NAMALWA (cell line): ENCODE data around the gene ISM1.
"Not testable (repeated sequence)": the region's sequence is repeated elsewhere in the genome, so short reads cannot be mapped to it uniquely, and the experiment has no call there.

Experiments used
- DNase-seq: peaks from one replicate; pipeline ENCODE4 v3.0.0-alpha.2; 2015; ENCODE audit warnings: low spot score

Gene ISM1

DNA sequence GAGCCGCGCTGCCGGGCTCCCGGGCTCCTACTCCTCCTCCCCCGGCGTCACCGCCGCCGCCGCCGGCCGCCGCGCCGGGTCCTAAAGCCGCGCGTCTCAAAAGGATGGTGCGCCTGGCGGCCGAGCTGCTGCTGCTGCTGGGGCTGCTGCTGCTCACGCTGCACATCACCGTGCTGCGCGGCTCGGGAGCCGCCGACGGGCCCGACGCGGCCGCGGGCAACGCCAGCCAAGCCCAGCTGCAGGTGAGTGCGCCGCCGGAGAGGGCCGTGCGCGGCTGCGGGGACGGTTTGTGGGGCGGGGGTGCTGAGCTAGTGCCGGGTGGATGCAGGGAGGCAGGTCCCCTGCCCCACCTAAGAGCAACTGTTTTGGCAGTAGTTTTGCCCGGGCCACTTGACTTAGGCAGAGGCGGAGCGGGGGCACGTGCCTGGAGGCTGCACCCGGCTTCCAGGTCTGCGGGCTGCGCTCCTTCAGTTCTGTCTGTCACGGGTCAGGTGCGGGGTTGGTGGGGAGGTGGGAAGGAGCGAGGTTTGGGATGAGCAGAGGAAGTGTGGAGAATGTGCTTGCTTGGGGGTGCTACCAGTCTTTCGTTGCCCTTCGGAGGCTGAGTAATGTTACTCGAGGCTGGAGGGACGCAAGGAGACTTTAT is 722 bp downstream of the ISM1 start:
- DNase-seq, result no peak

DNA sequence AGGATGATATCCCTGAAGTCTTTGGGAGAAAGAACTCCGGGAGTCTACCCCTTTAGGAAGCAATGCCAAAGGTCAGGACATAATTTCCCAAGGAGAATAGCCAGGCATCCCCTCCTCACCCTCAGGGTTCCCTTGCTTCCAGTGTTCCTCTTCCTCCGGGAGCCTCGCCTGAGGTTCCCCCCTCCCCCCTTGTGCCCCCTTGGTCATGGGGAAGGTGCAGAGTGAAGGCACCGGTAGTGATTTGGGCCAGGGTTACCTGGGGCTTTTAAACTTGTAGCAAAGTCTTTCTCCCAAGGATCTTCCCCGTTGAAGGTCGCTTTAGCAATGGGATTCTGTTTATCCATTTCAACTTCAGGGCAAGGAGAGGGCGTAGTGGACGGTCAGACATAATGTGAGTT is 1.2 kb downstream of the ISM1 start:
- DNase-seq, result no peak

DNA sequence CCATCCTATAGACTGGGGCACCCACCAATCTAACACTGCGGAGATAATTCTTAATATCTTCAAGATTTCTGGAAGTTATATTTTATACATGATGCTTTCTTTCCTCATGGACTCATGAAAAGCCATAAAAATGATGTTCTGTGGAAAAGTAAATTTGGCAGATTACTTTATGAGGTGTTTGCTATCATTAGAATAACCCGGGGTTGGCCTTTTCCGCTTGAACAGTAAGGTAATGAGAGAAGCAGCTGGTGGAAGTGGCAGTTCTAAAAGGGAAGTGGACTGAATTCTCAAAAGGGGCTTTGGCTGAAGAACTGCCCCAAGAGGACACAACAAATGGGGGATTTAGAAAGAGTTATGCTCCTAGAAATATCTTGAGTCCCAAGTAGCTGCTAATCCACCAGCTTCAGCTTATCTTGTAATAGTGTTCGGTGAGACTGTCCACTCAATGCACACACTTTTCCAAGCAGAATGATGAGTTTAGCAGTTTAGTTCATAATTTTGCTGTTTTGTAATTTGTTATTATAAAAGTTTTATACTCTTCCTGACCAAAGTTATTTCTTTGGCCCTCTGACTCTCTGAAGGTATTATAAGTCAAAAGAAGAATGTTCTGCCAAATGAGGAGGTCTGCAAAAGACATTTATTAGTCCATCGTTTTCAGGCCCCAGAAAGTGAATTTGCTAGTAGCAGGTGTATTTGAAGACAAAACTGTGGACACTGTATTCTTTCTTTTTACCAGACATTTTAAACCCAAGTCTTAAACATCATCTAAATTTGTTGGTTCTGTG is 2.9 kb downstream of the ISM1 start:
- no peak for DNase-seq

DNA sequence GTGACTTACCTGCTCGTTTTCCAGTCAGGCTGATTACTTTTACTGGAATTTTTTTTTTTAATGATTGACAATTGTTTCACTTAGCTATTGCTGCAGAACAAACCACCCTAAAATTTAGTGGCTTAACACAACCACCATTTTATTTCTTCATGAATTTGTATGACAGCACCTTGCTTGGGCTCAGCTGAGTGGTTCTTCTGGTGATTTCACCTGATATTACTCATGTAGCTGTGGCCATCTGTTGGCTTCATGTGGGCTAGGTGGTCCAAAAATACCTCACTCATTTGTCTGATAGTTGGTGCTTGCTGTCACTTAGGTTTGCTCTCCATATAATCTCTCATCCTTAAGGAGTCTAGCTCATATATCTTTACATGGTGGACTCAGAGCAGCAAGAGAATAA is 5.3 kb downstream of the ISM1 start:
- no peak for DNase-seq

DNA sequence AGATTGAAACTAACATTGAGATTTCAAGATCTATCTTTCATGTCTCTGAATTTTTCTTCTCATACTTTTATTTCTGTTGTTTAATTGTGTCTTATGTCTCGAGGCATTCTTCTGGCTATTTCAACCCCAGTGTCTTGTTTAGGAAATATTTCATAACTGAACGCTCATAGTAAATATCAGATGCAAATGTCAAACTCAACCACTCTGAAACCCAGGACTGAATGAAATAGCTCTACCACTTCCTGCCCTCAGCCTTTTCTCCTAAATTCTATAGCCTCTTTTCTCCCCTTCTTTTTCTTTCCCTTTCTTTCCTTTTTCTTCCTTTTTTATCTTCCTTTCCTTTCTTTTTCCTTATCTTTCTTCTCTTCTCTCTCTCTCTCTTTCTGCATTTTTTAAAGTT is 7.7 kb downstream of the ISM1 start:
- no peak for DNase-seq

DNA sequence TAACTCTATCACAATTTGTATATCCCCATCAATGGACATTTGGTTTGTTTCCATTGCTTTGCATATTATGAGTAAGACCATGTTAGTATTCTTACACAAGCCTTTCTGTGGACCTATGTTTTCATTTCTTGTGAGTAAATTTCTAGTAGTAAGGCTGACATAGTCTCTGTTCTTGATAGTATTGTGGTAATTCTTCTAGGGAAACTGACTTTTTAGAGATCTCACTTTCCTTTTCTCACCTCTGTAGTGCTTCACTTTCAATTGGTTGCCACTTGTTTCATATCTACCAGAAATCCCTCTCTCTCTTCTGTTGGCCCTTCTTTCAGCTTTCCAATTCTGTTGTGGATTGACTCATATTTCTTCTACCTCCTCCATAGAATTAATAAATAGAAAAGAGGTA is 8.5 kb downstream of the ISM1 start:
- no peak for DNase-seq

DNA sequence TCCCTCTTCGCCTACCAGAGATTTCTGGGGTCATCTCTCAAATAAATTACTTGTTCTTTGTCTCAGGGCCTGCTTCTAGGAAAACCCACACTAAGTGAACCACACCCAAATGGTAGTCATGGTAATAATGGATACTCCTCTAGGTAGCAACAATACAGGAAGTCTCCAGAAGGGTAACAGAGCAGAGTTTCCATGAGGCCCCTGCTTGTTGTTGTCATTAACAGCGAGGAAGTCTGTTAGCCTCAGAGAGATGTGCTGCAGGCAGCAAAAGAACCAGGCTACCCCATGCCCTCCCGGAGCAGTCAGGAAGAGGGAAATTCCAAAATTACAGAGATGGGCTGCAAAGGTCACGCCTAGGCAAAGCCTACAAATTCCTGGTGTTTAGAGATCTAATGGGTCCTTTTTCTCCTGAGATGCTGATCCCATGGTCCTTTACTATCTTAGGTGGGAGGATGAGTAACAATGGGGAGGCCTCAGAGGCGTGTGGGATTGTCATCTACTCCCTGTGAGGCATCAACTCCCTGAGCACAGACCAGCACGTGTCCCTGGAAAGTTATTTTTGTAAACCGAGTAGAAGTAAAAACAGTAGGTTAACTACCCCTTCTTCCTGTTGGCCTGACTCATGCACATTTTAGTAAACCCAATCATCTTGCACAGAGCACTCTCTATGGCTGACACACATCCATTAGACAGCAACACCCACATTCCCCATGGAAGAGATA is 10.1 kb downstream of the ISM1 start:
- DNase-seq, result no peak

DNA sequence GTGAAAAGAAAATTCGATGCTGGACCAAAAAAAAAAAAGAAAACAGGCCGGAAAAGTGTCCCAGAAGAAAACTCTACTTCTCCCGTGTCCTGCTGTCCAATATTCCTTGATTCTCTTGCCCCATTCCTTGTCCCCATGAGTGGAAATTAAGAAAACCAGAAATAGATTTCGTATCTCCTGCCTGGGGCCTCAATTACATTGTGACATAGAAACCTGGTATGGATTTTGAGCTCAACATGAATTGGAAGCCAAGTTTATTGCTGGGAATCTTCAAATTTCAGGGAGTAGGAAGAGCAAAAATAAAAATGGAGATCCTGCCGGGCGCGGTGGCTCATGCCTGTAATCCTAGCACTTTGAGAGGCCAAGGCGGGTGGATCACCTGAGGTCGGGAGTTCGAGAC is 11.9 kb downstream of the ISM1 start:
- DNase-seq, result no peak

DNA sequence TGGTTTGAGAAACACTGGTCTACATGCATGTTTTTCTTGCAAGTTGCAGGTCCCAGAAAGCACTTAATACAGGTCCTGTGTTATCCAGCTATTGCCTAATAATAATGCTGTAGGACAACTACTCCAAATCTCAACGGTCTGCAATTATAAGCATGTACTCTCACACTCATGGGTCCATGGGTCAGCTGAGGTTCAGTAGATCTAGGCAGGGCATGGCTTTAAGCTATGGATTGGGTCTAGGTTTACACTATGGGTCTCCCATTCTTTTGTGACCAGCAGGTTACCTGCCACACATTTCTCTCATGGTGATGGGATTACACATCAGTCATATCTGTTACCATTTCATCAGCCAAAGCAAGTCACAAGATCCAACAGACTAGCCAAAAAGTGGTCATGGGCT is 13.9 kb downstream of the ISM1 start:
- no peak for DNase-seq

DNA sequence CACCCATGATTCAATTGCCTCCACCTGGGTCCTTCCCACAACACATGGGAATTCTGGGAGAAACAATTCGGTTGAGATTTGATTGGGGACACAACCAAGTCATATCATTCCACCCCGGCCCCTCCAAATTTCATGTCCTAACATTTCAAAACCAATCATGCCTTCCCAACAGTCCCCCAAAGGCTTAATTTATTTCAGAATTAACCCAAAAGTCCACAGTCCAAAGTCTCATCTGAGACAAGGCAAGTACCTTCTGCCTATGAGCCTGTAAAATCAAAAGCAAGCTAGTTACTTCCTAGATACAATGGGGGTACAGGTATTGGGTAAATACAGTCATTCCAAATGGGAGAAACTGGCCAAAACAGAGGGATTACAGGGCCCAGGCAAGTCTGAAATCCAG is 15.3 kb downstream of the ISM1 start:
- not testable (repeated sequence) for DNase-seq

DNA sequence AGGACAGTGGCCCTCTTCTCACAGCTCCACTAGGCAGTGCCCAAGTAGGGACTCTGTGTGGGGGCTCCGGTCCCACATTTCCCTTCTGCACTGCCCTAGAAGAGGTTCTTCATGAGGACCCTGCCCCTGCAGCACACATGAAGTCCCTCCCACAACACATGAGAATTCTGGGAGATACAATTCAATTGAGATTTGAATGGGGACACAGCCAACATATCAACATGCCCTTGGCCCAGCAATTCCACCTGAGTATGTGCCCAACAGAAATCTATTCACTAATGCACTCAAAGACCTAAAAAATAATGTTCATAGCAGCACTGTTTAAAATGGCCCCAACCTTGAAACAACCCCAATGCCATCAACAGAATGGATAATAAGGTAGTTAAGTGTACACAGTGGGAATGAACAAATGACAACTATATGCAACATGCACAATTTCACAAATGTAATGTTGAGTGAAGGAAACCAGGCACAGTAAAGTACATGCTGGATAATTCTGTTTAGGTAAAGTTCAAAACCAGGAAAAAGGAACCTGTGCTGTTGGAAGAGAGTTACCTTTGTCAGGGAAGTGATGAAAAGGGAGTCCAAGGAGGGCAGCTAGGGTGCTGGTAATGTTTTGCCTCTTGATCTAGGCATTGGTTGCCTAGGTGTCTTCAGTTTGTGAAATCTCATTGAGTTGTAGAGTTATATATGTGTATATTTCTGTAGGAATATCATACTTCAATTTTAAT is 16.1 kb downstream of the ISM1 start:
- no peak for DNase-seq

DNA sequence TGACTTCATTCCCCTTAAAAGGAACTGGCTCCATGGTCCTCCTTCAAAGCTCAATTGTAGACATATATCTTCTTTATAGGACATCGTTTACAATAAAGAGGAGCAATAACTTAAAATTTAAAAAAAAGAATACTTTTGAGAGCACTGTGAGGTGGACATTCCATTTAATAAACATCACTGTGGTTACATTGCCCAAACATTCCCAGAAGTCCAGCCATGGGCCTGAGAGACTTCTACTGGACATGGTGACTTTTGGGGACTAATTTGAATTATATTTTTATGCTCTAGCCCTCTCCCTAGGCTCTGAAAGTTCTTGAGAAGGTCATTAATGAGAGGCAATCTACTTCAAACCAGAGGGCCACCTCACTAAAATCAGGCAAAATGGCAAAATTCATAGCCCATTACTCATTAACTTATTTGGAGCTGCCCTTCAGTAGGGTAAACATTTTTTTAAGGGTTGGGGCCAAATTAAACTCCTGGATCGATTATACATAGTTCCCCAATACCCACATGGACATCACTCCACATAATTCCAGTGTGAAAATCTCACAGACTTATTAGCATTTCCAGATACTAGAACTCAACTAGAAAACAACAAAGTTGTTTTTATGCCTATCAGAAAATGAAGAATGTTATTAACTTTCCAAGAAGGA is 17.1 kb downstream of the ISM1 start:
- DNase-seq, result no peak

DNA sequence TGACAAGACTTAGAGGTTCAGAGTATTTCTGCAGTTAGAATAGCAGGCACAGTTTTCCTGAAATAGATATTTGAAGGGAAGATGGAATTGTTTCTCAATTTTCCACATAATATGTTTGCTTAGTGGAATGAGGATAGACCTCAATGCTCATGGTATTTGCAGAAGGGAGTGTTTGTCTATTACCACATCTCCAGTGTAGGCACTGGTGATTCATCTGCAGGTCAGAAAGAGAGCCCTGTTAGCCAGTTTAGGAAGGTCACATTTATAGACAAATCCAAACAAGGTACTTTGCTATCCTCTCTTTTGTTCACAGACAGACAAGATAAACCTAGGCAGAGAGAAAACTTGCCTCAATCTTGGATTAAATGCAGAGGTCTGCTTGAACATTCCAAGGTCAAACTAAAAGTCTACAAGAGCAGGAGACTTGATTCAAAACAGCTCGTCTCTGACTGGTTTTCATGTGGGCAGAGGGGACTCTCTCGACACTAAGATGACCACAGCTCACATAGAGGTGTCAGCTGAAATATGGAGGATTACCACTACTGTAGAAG is 22.8 kb downstream of the ISM1 start:
- DNase-seq, result no peak

DNA sequence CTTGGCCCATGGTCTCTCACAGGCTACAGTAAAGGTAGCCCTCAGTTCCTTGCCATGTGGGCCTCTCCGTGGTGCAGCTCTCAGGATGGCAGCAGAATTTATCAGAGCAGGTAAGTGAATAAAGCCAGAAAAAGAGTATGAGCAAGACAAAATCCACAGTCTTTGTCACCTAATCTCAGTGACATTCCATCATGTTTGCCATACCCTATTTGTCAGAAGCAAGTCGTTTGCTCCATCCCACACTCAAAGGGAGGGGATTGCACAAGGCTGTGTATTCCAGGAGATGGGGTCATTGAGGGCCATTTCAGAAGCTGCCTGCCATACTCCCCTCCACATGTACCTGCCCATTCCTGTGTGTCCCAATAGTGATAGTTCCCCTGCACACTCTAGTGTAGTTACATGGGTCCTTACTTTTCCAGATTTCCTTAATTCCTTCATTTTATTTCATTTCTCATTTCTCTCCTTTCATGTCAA is 24.2 kb downstream of the ISM1 start:
- DNase-seq, result no peak

DNA sequence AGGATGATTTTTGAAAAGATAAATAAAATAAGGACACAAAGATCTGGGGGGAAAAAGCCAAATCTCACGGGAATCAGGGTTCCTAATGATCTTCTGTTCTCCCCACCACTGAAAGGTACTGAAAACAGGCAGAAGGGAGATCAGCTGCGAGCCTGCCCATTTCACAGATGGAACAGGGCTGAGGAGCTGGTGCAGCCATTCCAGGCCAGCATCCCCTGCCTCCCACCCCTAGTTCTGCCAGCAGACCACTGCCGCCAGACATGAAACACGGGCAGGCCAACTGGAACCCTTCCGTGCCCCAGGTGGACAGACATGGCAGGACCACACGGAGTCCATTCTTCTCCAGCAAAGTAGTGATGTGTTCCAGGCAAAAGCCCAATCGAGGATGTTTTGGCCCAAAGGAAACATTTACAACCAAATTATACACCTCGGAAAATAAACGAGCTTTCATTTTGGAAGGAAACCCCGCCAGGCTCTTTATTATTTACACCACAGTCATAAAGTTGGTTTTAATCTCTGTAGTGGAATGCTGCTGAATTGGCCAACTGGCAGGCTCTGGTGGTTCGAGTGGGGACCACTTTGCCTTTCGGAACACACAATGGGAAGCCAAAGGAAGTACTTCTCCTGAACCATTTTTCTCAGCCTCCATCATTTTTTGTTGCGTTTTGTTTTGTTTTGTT is 28.2 kb downstream of the ISM1 start:
- DNase-seq, result no peak

DNA sequence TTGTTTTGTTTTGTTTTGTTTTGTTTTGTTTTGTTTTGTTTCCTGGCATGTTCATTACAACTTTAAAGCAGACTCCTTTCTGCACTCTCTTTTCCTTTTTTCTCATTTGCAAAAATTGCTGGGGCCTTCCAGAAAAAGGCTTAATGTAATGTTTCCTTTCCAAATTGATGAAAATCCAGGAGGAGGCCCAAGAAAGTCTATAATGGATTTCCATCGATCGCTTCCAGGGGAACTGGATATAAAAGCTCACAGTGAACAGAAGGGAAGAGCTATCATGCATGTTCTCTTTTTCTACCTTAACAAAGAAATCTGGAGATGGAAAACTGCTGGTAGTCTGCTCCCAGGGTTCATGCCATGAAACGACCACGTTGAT is 28.7 kb downstream of the ISM1 start:
- no peak for DNase-seq

DNA sequence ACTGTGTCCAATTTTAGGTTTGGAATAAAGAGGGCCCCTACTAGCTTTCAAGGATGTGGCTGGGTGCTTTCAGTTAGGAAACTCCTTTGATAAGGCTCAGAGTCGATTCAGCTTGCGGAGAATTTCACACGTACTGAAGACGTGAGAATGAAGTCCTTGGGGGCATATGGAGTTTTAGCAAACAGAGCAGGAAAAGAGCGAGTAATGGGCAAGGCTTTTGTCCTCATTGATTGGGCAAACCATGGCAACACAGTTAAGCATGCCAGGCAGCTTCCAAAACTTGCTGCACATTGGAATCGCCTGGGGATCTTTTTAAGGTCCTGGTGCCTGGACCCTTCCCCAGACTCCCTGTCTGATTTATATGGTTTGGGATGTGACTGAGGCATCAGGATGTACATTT is 29.2 kb downstream of the ISM1 start:
- DNase-seq, result no peak

DNA sequence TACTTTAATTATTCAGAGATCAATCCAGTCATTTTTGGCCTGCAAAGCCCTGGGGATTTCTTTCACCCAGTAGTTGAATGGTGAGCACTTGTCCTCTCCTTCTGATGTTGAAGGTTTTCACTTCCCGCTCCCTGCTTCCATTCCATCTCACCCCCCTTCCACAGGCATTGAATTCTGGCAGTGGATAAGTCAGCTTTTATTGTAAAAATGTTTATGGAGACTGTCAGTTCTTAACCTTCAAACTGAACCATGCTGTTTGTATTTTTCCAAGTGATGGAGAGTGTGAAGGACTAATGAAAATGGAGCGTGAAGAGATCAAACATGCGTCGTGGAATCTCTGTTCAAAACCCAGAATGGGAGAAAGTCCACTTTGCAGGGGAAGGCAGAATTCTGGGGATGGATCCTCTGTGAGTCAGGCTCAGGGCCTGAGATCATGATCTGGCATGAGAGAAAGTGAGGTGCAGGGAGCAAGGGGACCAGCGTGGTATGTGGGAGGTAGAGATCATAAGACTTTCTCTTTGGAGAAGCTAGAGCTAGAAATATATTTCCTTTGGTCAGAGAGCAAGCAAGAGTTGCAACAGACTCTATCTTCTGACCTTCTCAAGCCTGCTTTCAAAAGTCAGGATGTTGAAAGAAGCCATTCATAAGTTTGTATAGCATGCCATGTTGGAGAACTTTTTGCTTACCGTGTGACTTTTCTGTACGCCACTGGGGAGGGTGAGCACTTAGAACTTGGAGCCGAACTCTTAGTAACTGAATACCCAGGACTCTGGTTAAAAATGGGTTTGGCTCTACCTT is 30.2 kb downstream of the ISM1 start:
- no peak for DNase-seq

DNA sequence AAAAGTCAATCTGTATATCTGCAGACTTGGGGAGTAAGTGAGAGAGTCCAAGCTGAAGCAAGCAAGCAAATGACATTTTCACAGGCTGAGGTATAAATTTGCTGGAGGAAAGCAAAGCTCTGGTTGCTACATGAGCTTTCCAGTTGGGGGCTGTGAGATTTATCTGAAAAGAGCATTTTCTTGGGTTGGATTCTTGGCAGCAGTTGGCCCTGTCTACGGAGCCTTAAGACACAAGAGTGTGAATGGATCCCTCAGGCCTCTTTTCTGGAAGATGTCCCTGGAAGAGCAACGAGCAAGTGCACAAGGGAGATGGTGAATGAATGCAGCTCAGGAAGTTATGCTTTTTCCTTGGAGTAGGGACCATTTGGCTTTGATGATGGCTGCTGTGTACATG is 30.8 kb downstream of the ISM1 start:
- no peak for DNase-seq

DNA sequence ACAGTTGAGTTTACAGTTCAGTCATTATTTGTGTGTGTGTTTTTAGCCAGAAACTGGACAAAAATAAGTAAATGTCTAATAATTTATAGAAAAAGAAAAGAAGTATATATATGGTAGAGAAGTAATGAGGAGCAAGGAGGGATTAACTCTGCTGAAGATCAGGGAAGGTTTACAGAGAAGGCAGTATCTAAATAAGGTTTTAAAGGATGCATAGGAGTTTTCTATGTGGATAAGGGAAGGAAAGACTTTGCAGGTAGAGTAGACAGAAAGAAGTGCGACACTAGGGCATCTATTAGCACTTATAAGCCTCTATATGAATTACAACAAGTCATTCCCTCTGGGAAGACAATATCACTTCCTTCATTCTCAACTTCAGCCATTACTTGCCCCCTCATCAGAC is 34.3 kb downstream of the ISM1 start:
- no peak for DNase-seq
